Sigmoid colon (tissue), 7 donors: ENCODE results near the gene HIRIP3. TPM values are rescaled to one million over a fixed set of nuclear protein-coding genes. Genes with fewer than 3 reads are reported as not detected.

Experiments used
- DNase-seq: peaks from one replicate; pipeline ENCODE4 v3.0.0-alpha.2; 2019
- H3K27ac ChIP-seq, 4 donors: fragments of 200-600 bp; sonication (generic); one replicate each; pipeline ENCODE4 v1.5.1; 2016 to 2019; ENCODE audit warnings: mild to moderate bottlenecking in 1 of 4
- H3K27me3 ChIP-seq, 3 donors: fragments of 200-600 bp; sonication (generic); one replicate each; pipeline ENCODE4 v1.5.1; 2019; ENCODE audit warnings: mild to moderate bottlenecking in 1 of 3
- H3K36me3 ChIP-seq, 4 donors: fragments of 200-600 bp; sonication (generic); one replicate each; pipeline ENCODE4 v1.5.1; 2016 to 2019
- H3K4me1 ChIP-seq, 4 donors: fragments of 200-600 bp; sonication (generic); one replicate each; pipeline ENCODE4 v1.5.1; 2017 to 2019
- H3K4me3 ChIP-seq, 4 donors: fragments of 200-600 bp; sonication (generic); one replicate each; pipeline ENCODE4 v1.5.1; 2017 to 2019; ENCODE audit warnings: mild to moderate bottlenecking in 2 of 4, moderate library complexity in 1 of 4
- H3K9me3 ChIP-seq, 4 donors: fragments of 200-600 bp in 3 of 4; sonication (generic) in 3 of 4; one replicate each; pipeline versions ENCODE4 v1.5.1 to v1.6.1; 2013 to 2019
- CTCF ChIP-seq, 4 experiments: fragments of 450-650 bp in 3 of 4; fragments of 200-600 bp in 1 of 4; IDR thresholded peaks; one replicate each; pipeline ENCODE4 v1.5.1; 2016 to 2019; ENCODE audit warnings: antibody characterized with exemption in 4 of 4, mild to moderate bottlenecking in 3 of 4, moderate library complexity in 2 of 4
- EP300 ChIP-seq, 4 donors: sonication (generic); formaldehyde crosslinking; IDR thresholded peaks; one replicate each; pipeline ENCODE4 v1.6.1; 2017; ENCODE audit warnings: antibody characterized with exemption in 4 of 4
- POLR2A ChIP-seq, 2 donors: fragments of 450-650 bp; IDR thresholded peaks; one replicate each; pipeline ENCODE4 v1.6.1; 2016; ENCODE audit warnings: antibody characterized with exemption in 2 of 2, mild to moderate bottlenecking in 2 of 2, moderate library complexity in 2 of 2
- POLR2AphosphoS5 ChIP-seq, 4 donors: sonication (generic); formaldehyde crosslinking; IDR thresholded peaks; one replicate each; pipeline ENCODE4 v1.6.1; 2017; ENCODE audit warnings: antibody characterized with exemption in 4 of 4
- WGBS, 2 donors: extraction: QIAGEN DNeasy Blood & Tissue Kit; methylation state at CpG; one replicate each; pipeline ENCODE4 v1.1.7; 2013; 5-methylcytosine and 5-hydroxymethylcytosine counted together
- intact Hi-C: fragments of 100-400 bp; cut with DNase I; formaldehyde crosslinking; loops from one replicate; pipeline ENCODE4 v1.15.1; 2023
- polyA plus RNA-seq, 3 donors: library from polyadenylated mRNA; stranded (reverse); fragments of 200-250 nt; gene quantifications; one replicate each; pipeline ENCODE4 v1.2.3, GENCODE V29; 2013
- total RNA-seq, 4 donors: library from RNA; depleted of rRNA; stranded (reverse); fragments of >200 nt; gene quantifications; one replicate each; pipeline ENCODE4 v1.1.0, GENCODE V29; 2016
- donor health status: healthy with polysubstance abuse.
- donor health status: Bipolar disorder and iron deficiency.
- donor health status: healthy.

Gene HIRIP3
- total and polyA plus RNA-seq, 7 donors = 9.0 to 22.7 (median 15.8) TPM

- Histone ChIP-seq H3K4me3 (peak within 1 kb of the TSS; percentile 81 to 86 (median 84)), H3K9me3 (no peaks in the 10 kb centered on the region), H3K27ac (peak within 1 kb of the TSS; percentile 91 to 93 (median 92)), H3K27me3 (no peaks in the 10 kb centered on the region), H3K36me3 (peaks cover 12 to 41% (median 14%) of the 10 kb centered on the region in 4 donors), H3K4me1 (peaks cover 0 to 34% (median 31%) of the 10 kb centered on the region in 4 donors)
- 4 to 6% methylated on average over 75 of the region's 75 CpGs for WGBS, 2 donors
- peak; percentile 100 for DNase-seq
- peak; percentile 90 to 96 (median 94) for TF ChIP-seq POLR2AphosphoS5 (IDR thresholded peaks at IDR 0.05)
- peak; percentile 87 for TF ChIP-seq POLR2A (IDR thresholded peaks at IDR 0.05)
- TF ChIP-seq EP300 (IDR thresholded peaks at IDR 0.05) = no peak
- TF ChIP-seq CTCF (IDR thresholded peaks at IDR 0.05) = no peak
- intact Hi-C loops = loop anchor here (1.0 to 5.0 kb wide), 2 partner anchors 22 to 156 kb away; partner anchors contain the start of genes HIRIP3 and PAGR1
Observed at GRCh38 chr16:29973384-29974246, 21.8 kb downstream of the HIRIP3 start, which contains the start of gene TAOK2. Gene TAOK2 (plus strand): TSS chr16:29973868. CDS start chr16:29977773, 3,905 bp downstream.

- WGBS, 2 donors = 72 to 75% methylated on average over 6 of the region's 6 CpGs
- Histone ChIP-seq H3K9me3 (no peaks in the 10 kb centered on the region), H3K4me3 (peak overlapping the region in 2 of 4 donors; percentile 82 to 86), H3K36me3 (peaks cover 10 to 41% (median 13%) of the 10 kb centered on the region in 4 donors), H3K27ac (peak overlapping the region; percentile 91 to 93 (median 92)), H3K27me3 (no peaks in the 10 kb centered on the region), H3K4me1 (peaks cover 0 to 34% (median 31%) of the 10 kb centered on the region in 4 donors)
- DNase-seq = no peak
- intact Hi-C loops = loop anchor here (1.0 to 5.0 kb wide), 2 partner anchors 22 to 156 kb away; partner anchors contain the start of genes HIRIP3 and PAGR1
- TF ChIP-seq POLR2AphosphoS5 (IDR thresholded peaks at IDR 0.05) (no peak), EP300 (IDR thresholded peaks at IDR 0.05) (no peak), CTCF (IDR thresholded peaks at IDR 0.05) (no peak), POLR2A (IDR thresholded peaks at IDR 0.05) (no peak)
Observed at GRCh38 chr16:29972992-29973383, 22.4 kb downstream of the HIRIP3 start.

GRCh38 chr16:29972500-29972899 is 22.9 kb downstream of the HIRIP3 start:
- Histone ChIP-seq H3K9me3 (no peaks in the 10 kb centered on the region), H3K4me1 (peaks cover 0 to 34% (median 31%) of the 10 kb centered on the region in 4 donors), H3K36me3 (peaks cover 10 to 40% (median 12%) of the 10 kb centered on the region in 4 donors), H3K27me3 (no peaks in the 10 kb centered on the region), H3K4me3 (no peak overlapping the region), H3K27ac (peak overlapping the region in 1 of 4 donors; percentile 91)
- 91 to 93% methylated on average over 1 of the region's 1 CpG for WGBS, 2 donors
- TF ChIP-seq POLR2A (IDR thresholded peaks at IDR 0.05) (no peak), EP300 (IDR thresholded peaks at IDR 0.05) (no peak), CTCF (IDR thresholded peaks at IDR 0.05) (no peak), POLR2AphosphoS5 (IDR thresholded peaks at IDR 0.05) (no peak)
- intact Hi-C loops = loop anchor here (5.0 kb wide), 1 partner anchor 155 kb away; the partner anchor contains the start of gene PAGR1
- no peak for DNase-seq

GRCh38 chr16:29971304-29971703 is 24.1 kb downstream of the HIRIP3 start:
- Histone ChIP-seq H3K27ac (no peak overlapping the region), H3K9me3 (no peaks in the 10 kb centered on the region), H3K4me3 (no peak overlapping the region), H3K36me3 (peaks cover 10 to 40% (median 12%) of the 10 kb centered on the region in 4 donors), H3K4me1 (peaks cover 0 to 24% (median 20%) of the 10 kb centered on the region in 4 donors), H3K27me3 (no peaks in the 10 kb centered on the region)
- intact Hi-C loops = loop anchor here (5.0 kb wide), 1 partner anchor 154 kb away; the partner anchor contains the start of gene PAGR1
- DNase-seq = no peak
- TF ChIP-seq EP300 (IDR thresholded peaks at IDR 0.05) (no peak), CTCF (IDR thresholded peaks at IDR 0.05) (no peak), POLR2AphosphoS5 (IDR thresholded peaks at IDR 0.05) (no peak), POLR2A (IDR thresholded peaks at IDR 0.05) (no peak)
- 89 to 97% methylated on average over 8 of the region's 8 CpGs for WGBS, 2 donors
